Esophagus squamous epithelium (tissue), 4 donors: ENCODE data around the gene TRDMT1.

Experiments
- CTCF ChIP-seq, 6 experiments: fragments of 450-650 bp in 4 of 6; fragments of 200-600 bp in 2 of 6; sonication (generic) in 2 of 6; IDR thresholded peaks; one replicate each; pipeline ENCODE4 v1.5.1; 2016 to 2019; ENCODE audit warnings: antibody characterized with exemption in 6 of 6, mild to moderate bottlenecking in 4 of 6, moderate library complexity in 4 of 6
- POLR2A ChIP-seq, 4 donors: fragments of 450-650 bp; IDR thresholded peaks; one replicate each; pipeline ENCODE4 v1.6.1; 2017; ENCODE audit warnings: antibody characterized with exemption in 4 of 4, mild to moderate bottlenecking in 4 of 4, moderate library complexity in 3 of 4

GRCh38 chr10:17119845-17120244 is 81.6 kb downstream of the TRDMT1 start:
- TF ChIP-seq CTCF (IDR thresholded peaks at IDR 0.05) = no peak
- no peak for TF ChIP-seq POLR2A (IDR thresholded peaks at IDR 0.05)
